OCI-LY7 (cell line): ENCODE results near the gene AGPAT3.

Experiments
- CTCF ChIP-seq: fragments of 200-600 bp; sonication (generic); conservative IDR thresholded peaks from 2 replicates; pipeline ENCODE4 v1.5.1; 2014; ENCODE audit warnings: mild to moderate bottlenecking, antibody characterized with exemption, low read length, moderate library complexity, mixed read lengths
- EZH2phosphoT487 ChIP-seq: fragments of 200-600 bp; sonication (generic); IDR thresholded peaks from 2 replicates; pipeline ENCODE4 v1.6.1; 2018; ENCODE audit warnings: low read depth, borderline replicate concordance, mild to moderate bottlenecking, mixed run types, antibody characterized with exemption, low read length, moderate library complexity, mixed read lengths

GRCh38 chr21:43942621-43943020 is 77.6 kb downstream of the AGPAT3 start:
- TF ChIP-seq CTCF (no peak), EZH2phosphoT487 (no peak)
